ENCODE data around the gene CLK4. TPM values are rescaled to one million over a fixed set of nuclear protein-coding genes. Genes with fewer than 3 reads are reported as not detected.

Gene CLK4
- total RNA-seq, 1 donor from 2014 or later: 23.7 TPM

DNA sequence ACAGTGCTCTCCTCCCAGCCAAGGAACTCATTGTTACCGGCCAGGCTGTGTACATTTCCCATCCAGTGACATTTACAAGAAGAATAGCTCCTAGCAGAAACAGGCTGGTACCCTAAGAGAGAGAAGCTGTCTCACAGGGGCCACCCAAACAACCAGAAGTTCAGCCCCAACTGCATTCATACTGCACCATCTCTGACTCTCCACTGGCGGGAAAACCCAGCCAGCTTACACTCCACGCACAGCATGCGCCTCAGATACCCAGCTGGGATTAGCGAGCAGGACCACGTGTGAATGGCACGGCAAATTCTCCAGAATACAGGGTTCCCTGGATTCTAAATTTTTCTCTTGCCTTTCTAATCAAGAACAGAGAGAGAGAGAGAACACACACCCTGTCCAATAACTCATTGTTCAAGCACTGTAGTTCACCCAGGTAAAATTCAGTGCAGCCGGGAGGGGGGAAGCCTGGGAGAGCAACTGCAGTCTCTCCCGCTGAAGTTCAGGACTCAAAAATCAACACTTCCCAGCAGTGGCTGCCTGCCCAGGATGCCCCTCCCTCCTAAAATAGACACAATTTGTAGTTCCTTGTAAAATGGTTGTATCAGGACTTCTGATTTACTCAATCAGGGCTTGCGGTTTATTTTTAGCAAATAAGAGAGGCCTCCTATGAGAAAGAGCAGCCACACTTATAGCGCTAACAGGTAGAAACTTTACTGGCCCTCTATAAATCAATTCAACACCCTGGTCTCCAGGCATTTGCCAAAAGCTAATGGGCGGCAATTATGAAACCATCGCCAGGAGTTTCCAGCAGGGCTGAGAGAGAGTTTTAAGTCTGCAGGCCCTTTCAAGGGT, 38.9 kb downstream of the CLK4 start:
- DNase-seq (ENCODE audit: low spot score): no peak

DNA sequence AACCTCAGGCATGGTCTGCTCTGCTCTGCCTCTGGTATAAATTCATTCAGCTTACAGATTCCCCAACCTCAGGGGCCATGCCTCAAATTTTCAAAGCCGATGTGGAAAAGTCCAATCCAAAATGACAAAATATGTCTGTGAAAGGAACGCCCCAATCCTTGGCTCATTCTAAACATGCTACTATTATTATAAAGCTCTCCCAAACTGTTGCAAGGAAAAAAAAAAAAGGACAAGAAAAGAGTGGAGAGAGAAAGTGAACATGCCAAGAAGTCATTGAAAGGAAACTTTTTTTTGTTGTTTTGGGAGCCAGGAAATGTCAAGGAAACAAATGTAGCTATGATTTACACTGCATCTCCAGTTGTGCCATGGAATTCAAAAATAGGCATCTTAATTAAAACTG, 40.5 kb downstream of the CLK4 start:
- no peak for DNase-seq (ENCODE audit: low spot score)

DNA sequence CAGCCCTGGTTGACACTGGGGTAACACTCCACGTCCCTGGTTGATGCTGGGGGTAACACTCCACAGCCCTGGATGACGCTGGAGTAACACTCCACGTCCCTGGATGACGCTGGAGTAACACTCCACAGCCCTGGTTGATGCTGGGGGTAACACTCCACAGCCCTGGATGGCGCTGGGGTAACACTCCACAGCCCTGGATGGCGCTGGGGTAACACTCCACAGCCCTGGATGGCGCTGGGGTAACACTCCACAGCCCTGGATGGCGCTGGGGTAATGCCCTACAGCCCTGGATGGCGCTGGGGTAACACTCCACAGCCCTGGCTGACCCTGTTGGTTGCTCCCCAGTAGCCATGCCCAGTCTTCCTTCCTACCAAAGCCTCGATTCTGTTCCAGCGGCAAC, 41.4 kb downstream of the CLK4 start:
- DNase-seq (ENCODE audit: low spot score): peak; percentile 33

DNA sequence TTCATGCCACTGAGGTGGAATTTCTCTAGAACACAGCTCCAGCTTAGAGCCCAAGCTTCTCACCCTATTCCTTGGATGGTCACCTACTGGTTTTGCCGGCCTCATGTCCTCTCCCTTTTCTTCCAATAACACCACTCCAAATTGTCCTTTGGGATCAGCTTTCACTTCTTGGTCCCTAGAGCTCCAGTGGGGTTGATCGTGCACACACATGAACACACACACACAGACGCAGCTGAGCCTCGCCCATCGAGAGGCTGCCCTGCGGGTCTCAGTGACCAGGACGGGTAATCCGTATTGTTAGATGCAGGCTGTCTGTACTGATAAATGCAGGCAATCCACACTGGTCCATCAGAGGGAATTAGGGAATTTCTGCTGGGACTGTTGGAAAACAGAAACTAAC, 43.6 kb downstream of the CLK4 start:
- no peak for DNase-seq (ENCODE audit: low spot score)

DNA sequence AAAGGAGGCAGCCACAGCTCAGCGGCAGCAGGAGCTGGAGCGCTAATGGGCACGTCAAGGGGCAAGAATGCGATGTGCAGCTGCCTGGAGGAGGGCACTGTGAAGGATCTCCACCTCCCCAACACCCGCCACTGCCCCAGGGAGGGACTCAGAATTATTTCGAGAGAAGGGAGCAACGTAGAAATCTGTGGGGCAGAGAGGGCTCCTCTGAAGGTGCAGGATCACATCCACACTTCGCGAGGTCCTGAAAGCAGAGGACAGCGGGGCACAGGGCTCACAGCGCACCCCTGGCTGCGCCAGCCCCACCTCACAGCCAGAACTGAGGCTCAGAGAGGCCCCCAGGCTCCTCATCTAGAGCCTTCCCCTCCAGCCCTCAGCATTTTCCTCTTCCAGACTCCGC, 44.6 kb downstream of the CLK4 start:
- DNase-seq (ENCODE audit: low spot score): no peak

DNA sequence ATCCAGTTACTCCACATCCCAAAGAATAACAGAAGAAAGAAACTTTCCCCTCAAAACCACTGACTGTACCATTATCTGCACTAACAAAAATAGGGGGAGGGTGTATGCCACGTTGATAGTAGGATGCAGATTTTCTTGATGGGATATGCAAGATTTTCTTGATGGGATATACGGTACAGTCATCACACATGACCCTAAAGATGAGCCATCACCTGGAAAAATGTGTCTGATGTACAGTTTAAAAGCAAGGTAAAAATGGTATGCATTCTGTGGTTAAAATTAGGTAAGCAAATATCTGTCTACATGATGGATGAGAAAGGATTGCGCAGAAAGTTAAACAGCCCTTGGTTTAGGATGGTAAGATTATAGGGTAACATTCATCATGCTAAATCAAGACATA, 45.2 kb downstream of the CLK4 start:
- DNase-seq (ENCODE audit: low spot score): no peak

DNA sequence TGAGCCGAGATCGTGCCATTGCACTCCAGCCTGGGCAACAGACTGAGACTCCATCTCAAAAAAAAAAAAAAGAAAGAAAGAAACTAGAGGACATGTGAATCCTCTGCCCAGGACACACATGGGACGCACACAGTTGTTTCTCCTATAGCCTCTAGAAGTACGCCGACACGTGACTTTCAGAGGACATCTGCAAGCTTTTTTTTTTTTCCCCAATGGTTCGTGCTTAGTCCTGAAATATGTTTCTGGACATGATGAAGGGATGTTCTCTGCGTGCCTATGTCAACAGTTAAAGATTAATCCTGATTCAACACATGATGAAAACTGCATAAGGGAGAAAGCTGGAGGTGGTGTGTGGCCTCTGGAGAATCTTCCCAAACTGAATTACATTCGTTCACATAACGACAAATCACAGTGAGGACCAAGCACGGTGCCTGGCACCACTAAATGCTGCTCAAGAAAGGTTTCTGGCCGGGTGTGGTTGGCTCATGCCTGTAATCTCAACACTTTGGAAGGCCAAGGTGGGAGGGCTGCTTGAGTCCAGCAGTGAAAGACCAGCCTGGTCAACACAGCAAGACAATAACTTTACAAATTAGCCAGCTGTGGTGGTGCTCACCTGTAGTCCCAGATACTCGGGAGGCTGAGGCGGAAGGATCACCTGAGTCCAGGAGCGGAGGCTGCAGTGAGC, 46.4 kb downstream of the CLK4 start:
- DNase-seq (ENCODE audit: low spot score): no peak

DNA sequence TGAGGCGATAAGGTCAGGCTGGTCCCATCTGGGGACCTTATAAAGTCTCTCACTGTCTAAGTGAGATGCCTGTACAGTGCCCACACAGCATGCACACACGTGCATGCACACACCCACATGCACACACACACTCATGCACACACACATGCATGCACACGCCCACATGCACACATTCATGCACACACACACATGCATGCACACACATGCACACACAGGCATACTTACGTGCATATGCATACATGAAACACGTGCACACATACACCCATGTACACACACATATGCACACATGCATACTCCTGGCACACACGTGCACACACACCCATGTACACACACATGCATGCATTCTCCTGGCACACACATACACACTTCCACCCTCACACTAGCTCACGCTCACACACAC, 48.9 kb downstream of the CLK4 start:
- DNase-seq (ENCODE audit: low spot score): no peak

DNA sequence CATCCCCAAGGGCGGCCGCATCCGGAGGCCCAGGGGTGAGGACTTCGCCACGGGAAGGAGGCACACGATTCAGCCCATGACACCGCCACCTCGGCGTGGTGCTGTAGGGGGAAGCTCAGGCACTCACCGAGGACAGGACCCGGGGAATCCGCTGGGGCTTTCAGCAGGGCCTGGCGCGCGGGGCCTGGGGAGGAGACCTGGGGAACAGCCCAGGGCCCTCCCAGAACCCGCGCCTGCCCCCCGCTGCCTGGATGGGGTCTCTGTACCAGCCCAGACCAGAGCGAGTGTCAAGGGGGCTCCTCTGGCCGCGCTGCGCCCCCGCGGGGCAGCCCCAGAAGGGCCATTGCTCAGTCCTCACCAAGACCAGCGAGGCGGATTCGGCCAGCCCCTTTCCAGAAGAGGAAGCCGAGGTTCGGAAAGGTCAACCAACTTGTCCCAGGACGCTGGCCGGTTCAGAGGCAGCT, 49.4 kb downstream of the CLK4 start:
- DNase-seq (ENCODE audit: low spot score): no peak

DNA sequence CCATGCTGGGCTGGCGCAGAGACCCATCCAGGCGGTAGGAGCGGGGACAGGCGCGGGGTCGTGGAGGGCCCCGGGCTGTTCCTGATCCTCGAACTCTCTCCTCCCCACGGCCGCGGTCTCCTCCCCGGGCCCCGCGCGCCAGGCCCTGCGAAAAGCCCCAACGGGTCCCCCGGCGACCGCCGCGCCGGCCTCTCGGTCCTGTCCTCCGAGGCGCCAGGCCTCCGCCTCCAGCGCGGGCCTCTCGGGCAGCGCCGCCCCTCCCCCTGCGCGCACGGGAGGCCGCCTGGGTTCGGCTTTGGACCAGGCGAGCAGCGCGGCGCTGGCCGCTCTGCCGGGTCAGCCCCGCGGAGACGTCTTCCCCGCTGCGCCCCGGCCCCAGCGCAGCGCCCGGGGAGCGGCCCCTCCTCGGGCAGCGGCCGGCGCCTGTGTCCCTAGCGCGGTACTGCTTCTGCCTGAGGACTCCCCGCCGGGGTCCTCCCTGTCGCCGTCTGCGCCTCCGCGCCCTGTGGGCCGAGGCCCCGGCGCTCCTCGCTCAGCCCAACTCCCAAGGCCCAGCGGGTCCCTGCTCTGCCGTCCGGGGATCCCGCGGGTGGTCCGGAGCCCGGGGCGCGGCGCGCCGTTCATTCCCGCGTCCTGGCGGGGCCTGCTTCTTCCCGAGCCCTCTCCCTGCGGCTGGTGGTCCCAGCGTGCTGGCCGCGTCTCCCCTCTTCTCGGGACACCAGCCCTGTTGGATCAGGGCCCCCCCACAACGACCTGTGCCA, 50.1 kb downstream of the CLK4 start:
- no peak for DNase-seq (ENCODE audit: low spot score)

DNA sequence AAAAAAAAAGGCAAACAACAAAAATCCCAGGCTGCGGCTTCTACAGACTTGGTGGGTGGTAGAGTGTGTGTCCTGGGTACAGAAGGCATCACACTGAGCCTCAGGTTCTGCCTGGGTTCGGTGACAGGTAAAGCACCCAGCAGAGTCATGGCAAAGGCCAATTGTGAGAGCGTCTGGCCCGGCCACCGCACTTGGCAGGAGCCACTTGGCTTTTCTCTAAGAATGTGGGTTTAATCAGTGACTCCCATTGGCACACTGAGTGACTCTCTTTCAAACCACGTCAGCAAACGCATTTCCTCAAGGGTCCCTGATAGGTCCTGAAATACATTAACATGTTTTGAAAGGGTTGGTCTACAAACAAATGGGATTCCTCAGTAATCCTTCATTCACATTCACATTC, 53.6 kb downstream of the CLK4 start:
- no peak for DNase-seq (ENCODE audit: low spot score)

DNA sequence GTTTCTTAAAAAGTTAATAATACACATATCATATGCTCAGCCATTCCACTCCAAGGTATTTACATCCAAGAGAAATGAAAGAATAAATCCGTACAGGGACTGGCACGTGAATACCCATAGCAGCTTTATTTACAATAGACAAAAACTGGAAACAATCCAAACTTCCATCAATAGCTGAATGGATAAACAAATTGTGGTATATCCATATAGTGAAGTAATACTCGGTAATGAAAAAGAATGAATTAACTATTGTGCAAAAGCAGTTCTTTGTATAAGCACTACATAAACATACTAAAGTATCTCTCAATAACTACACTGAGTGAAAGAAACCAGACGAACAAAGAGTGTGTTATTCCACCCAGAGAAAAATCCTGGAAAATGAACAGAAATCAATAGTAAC, 54.2 kb downstream of the CLK4 start:
- no peak for DNase-seq (ENCODE audit: low spot score)

DNA sequence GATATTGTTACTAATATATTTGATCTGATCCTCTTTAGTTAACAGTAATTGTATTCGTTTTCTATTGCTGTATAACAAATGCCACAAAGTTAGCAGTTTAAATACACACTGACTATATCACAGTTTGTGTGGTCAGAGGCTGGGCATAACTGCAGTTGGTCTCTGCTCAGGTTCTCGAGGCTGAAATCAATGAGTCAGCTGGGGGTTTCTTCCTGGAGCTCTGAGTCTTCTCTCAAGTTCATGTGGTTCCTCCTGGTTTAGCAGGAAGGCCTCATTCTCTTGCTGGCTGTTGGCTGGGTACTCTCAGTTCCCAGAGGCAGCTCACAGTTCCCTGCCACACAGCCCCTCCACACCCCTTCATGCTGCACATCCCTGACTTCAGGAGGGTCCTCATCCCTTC, 57.4 kb downstream of the CLK4 start:
- no peak for DNase-seq (ENCODE audit: low spot score)

DNA sequence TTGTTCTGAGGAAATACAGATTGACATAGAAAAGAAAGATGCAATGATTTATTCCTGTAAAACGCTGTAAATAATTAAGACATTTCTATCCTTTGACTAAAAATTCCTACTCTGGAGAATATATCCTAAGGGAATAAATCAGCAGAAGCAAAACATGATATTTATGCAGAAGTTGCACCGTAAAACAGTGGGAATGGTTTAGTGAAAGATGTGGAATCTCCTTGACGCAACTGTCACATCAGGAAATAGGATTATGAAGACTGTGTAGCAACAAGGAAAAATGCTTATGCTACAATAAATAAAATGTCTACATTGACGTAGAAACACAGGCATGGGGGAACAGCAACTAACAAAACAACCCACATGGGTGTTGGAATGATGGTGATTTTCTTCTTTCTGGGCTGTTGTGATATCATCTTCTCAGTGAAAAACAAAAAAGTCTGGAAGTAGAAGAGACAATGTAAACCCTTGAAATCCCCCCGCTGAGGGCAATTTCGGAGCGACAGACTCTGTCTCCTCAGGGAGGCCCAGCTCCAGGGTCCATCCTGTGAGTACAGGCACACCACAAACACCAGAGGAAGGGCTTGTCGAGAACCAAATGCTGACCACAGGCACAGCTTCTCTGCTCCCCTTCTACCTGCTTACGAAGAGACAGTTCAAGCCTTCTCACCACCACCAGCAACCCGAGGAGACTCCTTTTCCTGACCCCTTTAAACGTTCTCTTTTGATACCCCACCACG, 61.9 kb downstream of the CLK4 start:
- no peak for DNase-seq (ENCODE audit: low spot score)

DNA sequence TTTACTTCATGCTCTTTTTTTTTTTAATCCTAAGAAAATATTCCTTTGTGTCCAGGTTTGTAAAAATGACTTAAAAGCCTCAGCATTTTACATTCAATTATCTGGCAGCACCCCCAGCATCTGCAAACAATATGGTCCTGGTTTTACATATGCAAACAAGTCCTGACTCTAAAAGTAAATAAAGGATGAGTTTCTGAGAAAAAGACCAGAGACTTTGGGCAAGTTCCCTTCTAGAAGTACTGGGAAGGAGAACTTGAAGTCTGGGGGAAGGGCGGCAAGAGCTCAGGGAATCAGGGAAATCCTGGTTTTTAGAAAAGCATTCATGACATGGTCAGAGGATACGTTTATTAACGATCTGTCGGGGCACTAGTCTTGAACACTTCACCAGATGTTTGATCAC, 62.5 kb downstream of the CLK4 start:
- DNase-seq (ENCODE audit: low spot score): no peak

DNA sequence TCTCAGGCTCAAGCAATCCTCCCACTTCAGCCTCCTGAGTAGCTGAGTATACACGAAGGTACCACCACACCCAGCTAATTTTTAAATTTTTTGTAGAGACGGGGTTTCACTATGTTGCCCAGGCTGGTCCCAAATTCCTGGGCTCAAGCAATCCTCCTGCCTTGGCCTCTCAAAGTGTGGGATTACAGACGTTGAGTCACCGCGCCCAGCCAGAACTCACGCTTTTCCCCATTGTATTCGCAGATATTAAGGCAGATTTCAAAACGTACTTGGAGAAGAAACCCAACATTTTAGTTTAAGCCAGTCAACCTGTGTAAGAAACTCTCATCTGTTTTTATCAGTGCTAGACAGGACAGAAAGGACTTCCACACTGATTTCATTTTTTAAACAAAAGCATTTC, 63.2 kb downstream of the CLK4 start:
- no peak for DNase-seq (ENCODE audit: low spot score)

DNA sequence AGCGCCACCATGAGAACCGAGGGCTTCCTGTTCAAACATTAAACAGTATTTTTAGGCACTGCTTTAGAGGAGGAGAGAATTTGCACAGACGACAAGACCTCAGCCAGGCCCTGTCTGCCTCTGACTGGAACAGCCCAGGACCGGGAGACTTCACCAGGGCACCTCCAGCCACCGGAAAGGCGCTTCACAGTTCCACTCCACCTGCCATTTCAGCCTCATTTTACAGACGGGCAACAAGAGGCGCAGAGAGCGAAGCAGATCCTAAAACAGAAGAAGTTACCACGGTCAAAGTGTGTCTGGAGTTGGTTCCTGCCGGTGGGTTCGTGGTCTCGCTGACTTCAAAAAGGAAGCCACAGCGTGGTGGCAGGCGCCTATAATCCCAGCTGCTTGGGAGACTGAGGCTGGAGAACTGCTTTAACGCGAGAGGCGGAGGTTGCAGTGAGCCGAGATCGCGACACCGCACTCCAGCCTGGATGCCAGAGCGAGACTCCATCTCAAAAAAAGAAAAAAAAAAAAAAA, 65.0 kb downstream of the CLK4 start:
- no peak for DNase-seq (ENCODE audit: low spot score)

DNA sequence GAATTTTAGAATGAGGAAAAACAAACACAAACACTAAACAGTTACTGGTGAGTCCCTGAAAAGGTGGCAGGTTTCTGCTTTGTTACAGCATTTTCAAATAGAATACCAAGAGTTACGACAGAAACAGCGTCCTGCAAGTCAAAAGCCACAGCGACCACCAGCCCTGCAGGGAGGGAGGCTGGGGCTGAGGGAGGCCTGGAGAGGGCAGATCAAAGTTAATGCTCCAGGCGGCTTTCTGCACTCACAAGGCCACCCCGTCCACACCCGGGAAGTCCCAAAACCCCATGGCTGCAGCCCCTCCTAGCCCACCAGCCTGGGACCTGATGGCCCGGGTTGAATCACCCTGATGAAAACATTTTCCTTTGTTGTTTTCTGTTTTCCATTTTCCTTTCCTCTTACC, 65.9 kb downstream of the CLK4 start:
- no peak for DNase-seq (ENCODE audit: low spot score)

DNA sequence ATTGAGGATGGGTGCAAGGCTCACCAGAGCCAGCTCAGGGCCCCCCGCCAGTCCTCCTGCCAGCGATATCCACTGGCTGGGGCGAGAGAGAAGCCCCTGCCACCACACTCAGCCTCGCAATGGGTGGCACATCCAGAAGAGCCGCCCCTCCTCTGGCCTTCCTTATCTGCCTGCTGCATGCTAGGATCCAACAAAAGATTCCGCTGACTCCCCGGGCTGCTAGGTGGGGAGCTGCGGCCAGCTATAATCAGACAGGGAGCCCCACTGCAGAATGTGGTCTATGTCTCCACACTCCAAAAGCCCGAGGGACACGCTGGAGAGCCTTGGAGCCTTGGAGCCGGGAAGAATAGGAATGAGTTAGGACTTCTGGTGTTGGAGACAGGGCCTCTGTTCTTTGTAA, 69.4 kb downstream of the CLK4 start:
- no peak for DNase-seq (ENCODE audit: low spot score)

DNA sequence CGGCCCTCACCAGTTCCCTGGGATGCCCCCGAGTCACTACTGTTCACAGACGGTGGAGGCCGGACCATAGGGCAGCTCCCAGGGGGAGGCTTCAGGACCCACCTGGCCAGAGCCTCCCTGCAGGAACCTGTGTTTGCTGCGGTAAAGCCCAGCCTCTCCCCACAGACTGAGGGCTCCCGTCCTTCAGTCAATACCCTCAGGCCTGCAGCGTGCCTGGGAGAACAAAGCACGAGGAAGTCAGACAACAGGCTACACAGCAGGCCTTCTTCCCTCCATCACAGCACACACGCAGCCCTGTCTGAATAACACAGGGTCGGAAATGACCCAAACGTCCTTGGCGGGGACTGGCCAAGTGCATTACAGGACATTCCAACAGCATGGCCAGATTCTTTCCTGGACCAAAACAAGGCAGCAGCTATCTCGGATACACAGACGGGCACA, 71.1 kb downstream of the CLK4 start:
- no peak for DNase-seq (ENCODE audit: low spot score)

DNA sequence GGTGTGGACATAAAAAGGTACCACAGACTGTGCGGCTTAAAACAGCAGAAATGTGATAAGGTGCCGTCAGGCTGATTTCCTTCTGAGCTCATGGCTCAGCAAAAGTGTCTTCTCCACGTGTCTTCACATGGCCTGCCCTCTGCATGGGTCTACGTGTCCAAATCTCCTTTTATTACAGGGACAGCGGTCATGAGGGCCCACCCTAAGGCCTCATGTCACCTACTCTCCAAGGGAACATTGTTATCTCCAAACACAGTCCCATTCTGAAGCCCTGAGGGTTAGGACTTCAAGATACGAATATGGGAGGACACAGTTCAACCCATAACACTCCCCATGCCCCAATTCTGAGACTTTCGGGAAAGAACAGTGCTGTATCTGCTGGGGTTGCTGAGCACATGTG, 71.8 kb downstream of the CLK4 start:
- no peak for DNase-seq (ENCODE audit: low spot score)

DNA sequence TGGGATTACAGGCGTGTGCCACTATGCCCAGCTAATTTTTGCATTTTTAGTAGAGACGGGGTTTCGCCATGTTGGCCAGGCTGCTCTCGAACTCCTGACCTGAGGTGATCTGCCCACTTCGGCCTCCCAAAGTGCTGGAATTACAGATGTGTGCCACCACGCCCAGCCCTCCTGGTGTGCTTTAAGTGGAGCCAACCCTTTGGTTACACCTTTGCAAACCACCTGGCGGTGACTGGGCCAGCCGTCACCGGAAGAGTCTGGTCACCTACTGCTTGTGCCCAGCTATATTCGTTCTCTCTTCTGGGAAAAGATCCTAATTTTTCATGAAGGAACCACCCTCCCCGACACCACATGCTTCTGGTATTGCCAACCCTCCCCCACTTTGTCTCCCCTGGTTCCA, 72.5 kb downstream of the CLK4 start:
- no peak for DNase-seq (ENCODE audit: low spot score)
